ENCODE data around the gene FAM83D.

DNA sequence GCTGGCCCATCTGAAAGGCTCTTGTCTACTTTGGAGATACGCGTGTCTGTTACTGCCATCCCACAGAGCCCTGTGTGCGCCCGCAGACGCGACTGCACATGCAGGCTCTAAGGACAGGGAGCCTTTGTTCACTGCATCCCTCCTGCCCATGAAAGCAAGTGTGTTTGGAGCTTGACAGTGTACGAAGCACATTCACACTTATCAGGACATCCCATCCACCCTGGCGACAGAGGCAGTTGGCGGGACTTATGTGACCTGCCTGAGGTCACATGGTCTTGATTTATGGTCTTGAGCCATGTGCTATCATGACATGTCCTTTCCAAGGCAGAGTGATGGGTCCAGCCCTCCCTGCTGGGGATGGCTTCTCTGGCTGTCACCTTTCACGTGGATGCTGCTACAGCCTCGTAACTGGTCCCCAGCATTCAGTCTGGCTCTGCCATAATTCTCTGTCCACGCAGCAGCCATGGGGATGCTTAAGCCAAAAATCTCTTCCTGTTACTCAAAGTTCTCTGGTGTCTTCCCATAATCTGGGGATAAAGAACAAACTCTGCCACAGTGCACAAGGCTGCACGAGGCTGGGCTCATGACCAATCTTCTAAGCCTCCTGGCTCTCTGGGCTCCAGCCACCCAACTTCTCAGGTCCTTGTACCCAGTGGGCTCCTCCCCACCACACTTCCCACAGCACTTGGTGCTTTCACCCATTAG lies 36.3 kb upstream of the FAM83D start:
- TF ChIP-seq, protein P1, sequence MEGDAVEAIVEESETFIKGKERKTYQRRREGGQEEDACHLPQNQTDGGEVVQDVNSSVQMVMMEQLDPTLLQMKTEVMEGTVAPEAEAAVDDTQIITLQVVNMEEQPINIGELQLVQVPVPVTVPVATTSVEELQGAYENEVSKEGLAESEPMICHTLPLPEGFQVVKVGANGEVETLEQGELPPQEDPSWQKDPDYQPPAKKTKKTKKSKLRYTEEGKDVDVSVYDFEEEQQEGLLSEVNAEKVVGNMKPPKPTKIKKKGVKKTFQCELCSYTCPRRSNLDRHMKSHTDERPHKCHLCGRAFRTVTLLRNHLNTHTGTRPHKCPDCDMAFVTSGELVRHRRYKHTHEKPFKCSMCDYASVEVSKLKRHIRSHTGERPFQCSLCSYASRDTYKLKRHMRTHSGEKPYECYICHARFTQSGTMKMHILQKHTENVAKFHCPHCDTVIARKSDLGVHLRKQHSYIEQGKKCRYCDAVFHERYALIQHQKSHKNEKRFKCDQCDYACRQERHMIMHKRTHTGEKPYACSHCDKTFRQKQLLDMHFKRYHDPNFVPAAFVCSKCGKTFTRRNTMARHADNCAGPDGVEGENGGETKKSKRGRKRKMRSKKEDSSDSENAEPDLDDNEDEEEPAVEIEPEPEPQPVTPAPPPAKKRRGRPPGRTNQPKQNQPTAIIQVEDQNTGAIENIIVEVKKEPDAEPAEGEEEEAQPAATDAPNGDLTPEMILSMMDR (IDR thresholded peaks at IDR 0.05) = no peak
- no peak for TF ChIP-seq POLR2AphosphoS5 (IDR thresholded peaks at IDR 0.05)

All from prostate gland (tissue), 2 donors.